B cell (primary cell): ENCODE results near the gene CSNK1G1. TPM values are rescaled to one million over a fixed set of nuclear protein-coding genes. Genes with fewer than 3 reads are reported as not detected.

Experiments
- ATAC-seq: fragments of 200-7000 bp; cut with Tn5 transposase; one replicate; pipeline ENCODE4 v1.10.0; 2021; ENCODE audit warnings: low read depth, mild to moderate bottlenecking, moderate number of reproducible peaks, moderate library complexity
- CTCF ChIA-PET: fragments of 350-600 bp; sonication (Branson Sonifier 250); formaldehyde crosslinking; loops from one replicate; lab custom pipeline; 2021; ENCODE audit warnings: antibody characterized with exemption, inconsistent platforms; lab: Charles Lee
- POLR2A ChIA-PET: fragments of 350-600 bp; sonication (Branson Sonifier 250); formaldehyde crosslinking; loops from one replicate; lab custom pipeline; 2021; ENCODE audit warnings: antibody characterized with exemption; lab: Charles Lee
- DNase-seq: peaks from one replicate; pipeline ENCODE4 v3.0.0; 2013
- H2AFZ ChIP-seq: 2 replicates; pipeline ENCODE4 v1.6.1; 2012; ENCODE audit warnings: mild to moderate bottlenecking, low read depth, low read length; ENCODE audit not compliant: insufficient read depth, poor library complexity, severe bottlenecking
- H3K27ac ChIP-seq, 2 donors: 1 replicate in 1 of 2; 2 replicates in 1 of 2; pipeline ENCODE4 v1.5.1; 2012 to 2013; ENCODE audit warnings: low read length in 2 of 2, mild to moderate bottlenecking in 2 of 2, moderate library complexity in 1 of 2
- H3K27me3 ChIP-seq, 4 experiments: fragments of 200-600 bp in 1 of 4; sonication (generic) in 1 of 4; replicated peaks in 1 of 4; 1 replicate in 2 of 4; 2 replicates in 2 of 4; pipeline versions ENCODE4 v1.6.1 to v1.7.0; 2013 to 2016; ENCODE audit warnings: low read length in 3 of 4, mild to moderate bottlenecking in 2 of 4, mixed read lengths in 1 of 4, moderate library complexity in 1 of 4; ENCODE audit not compliant: insufficient read depth in 4 of 4, control insufficient read depth in 3 of 4; ENCODE audit errors: control extremely low read depth in 1 of 4
- H3K36me3 ChIP-seq, 2 experiments: replicated peaks in 1 of 2; 1 replicate in 1 of 2; 2 replicates in 1 of 2; pipeline versions ENCODE4 v1.6.1 to v1.7.1; 2013; ENCODE audit warnings: low read length in 1 of 2; ENCODE audit not compliant: insufficient read depth in 2 of 2, control insufficient read depth in 1 of 2; ENCODE audit errors: control extremely low read depth in 1 of 2, extremely low read depth in 1 of 2
- H3K4me1 ChIP-seq, 2 donors: fragments of 200-600 bp in 1 of 2; sonication (generic) in 1 of 2; 1 replicate in 1 of 2; 2 replicates in 1 of 2; pipeline versions ENCODE4 v1.5.1 to v1.6.1; 2013 to 2017; ENCODE audit warnings: low read length in 2 of 2; ENCODE audit not compliant: control insufficient read depth in 2 of 2, insufficient read depth in 2 of 2
- H3K4me2 ChIP-seq: replicated peaks from 2 replicates; pipeline ENCODE3; 2012; ENCODE audit warnings: mild to moderate bottlenecking, low read depth, low read length; ENCODE audit not compliant: poor library complexity, severe bottlenecking
- H3K4me3 ChIP-seq, 5 experiments: fragments of 200-600 bp in 1 of 5; sonication (generic) in 1 of 5; 1 replicate in 3 of 5; 2 replicates in 2 of 5; pipeline versions ENCODE4 v1.5.1 to v1.7.0; 2011 to 2016; ENCODE audit warnings: low read length in 4 of 5, mild to moderate bottlenecking in 4 of 5, low read depth in 2 of 5, control low read depth in 1 of 5, moderate library complexity in 1 of 5; ENCODE audit not compliant: insufficient read depth in 1 of 5; ENCODE audit errors: control extremely low read depth in 1 of 5, extremely low read depth in 1 of 5
- H3K79me2 ChIP-seq: fragments of 200-600 bp; sonication (generic); one replicate; pipeline ENCODE4 v1.6.0; 2016; ENCODE audit warnings: low read length; ENCODE audit not compliant: control insufficient read depth, insufficient read depth
- H3K9ac ChIP-seq: fragments of 200-600 bp; sonication (generic); 2 replicates; pipeline ENCODE4 v1.6.1; 2017; ENCODE audit warnings: mild to moderate bottlenecking, low read length, moderate library complexity
- H3K9me3 ChIP-seq, 3 donors: one replicate each; pipeline versions ENCODE4 v1.6.1 to v1.7.1; 2013; ENCODE audit warnings: low read length in 2 of 3; ENCODE audit not compliant: control insufficient read depth in 2 of 3, insufficient read depth in 1 of 3; ENCODE audit errors: control extremely low read depth in 1 of 3
- H4K20me1 ChIP-seq: 2 replicates; pipeline ENCODE4 v1.6.0; 2012; ENCODE audit warnings: mild to moderate bottlenecking, low read length; ENCODE audit not compliant: insufficient read depth, control insufficient read depth, poor library complexity, severe bottlenecking
- H3K27ac Mint-ChIP-seq: one replicate; pipeline ENCODE4 v1.8.0; 2021; ENCODE audit warnings: mixed read lengths
- H3K27me3 Mint-ChIP-seq: one replicate; pipeline ENCODE4 v1.8.0; 2021; ENCODE audit warnings: mixed read lengths
- H3K4me1 Mint-ChIP-seq: one replicate; pipeline ENCODE4 v1.8.0; 2021; ENCODE audit warnings: mixed read lengths
- H3K4me3 Mint-ChIP-seq: one replicate; pipeline ENCODE4 v1.8.0; 2021; ENCODE audit warnings: mixed read lengths
- H3K9me3 Mint-ChIP-seq: one replicate; pipeline ENCODE4 v1.8.0; 2022; ENCODE audit warnings: mixed read lengths; ENCODE audit not compliant: insufficient read depth
- EZH2 ChIP-seq: IDR thresholded peaks from 2 replicates; pipeline ENCODE4 v1.6.1; 2012; ENCODE audit warnings: borderline replicate concordance, low read depth, mild to moderate bottlenecking, moderate library complexity, low read length; ENCODE audit not compliant: insufficient read depth, poor library complexity, severe bottlenecking
- WGBS: methylation state at CpG from one replicate; pipeline ENCODE4 v1.1.5; 2013; ENCODE audit warnings: missing lambda C conversion rate; ENCODE audit not compliant: insufficient coverage; 5-methylcytosine and 5-hydroxymethylcytosine counted together
- intact Hi-C: fragments of 100-400 bp; cut with micrococcal nuclease; formaldehyde crosslinking; loops from one replicate; pipeline ENCODE4 v1.10.0; 2022
- polyA plus RNA-seq: library from polyadenylated mRNA; depleted of rRNA; stranded (reverse); fragments of >200 nt; gene quantifications from 2 replicates; pipeline ENCODE4 v1.2.3, GENCODE V29; 2012
- total RNA-seq, 2 donors: library from RNA; stranded (reverse); fragments of 120-200 nt in 1 of 2; gene quantifications; 1 replicate in 1 of 2; 2 replicates in 1 of 2; pipeline versions ENCODE4 v1.2.3 to v1.2.4, GENCODE V29; 2013 to 2022
- TF ChIP-seq, protein P1 (sequence below): fragments of 200-600 bp; IDR thresholded peaks from one replicate; pipeline ENCODE4 v1.8.0; 2022; ENCODE audit warnings: antibody characterized with exemption, mild to moderate bottlenecking

The CSNK1G1 gene
- total and polyA plus RNA-seq, 2 donors (not counting 1 experiment from before 2014, with no cell fraction given), result 5.2 to 40.3 TPM

DNA sequence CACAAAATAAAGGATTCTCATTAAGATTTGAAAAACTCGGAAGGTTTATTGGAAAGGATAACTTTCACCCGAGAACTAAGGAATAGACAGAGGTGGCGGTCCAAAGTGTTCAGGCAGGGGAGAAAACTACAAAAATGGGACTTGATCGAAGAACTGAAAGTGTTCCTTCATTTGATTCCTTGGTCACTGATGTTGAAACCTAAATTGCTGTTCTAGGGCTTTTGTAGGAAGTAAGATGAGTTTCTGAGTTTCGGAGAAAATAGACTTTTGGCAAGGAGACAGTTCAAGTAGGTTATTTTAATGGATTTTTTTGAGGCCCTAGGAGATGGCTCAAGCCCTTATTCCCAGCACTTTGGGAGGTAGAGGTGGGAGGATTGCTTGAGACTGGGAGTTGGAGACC is 33.1 kb upstream of the CSNK1G1 start:
- ATAC-seq (no peak), DNase-seq (no peak)
- Histone ChIP-seq H4K20me1 (no peaks in the 10 kb centered on the region), H3K4me2 (peak overlapping the region; percentile 80), H3K9me3 (no peaks in the 10 kb centered on the region), H3K4me1 (peaks cover 10 to 18% of the 10 kb centered on the region in 2 donors), H3K9ac (no peak overlapping the region), H3K79me2 (peaks cover 21% of the 10 kb centered on the region), H3K27ac (no peak overlapping the region), H3K27me3 (no peaks in the 10 kb centered on the region), H3K36me3 (peaks cover 0 to 8% of the 10 kb centered on the region in 2 experiments), H3K4me3 (no peak overlapping the region), H2AFZ (no peak overlapping the region)
- 100% methylated on average over 5 of the region's 5 CpGs for WGBS
- intact Hi-C loops, result loop anchor here (5.0 to 10.0 kb wide), 2 partner anchors 73 to 1264 kb away; partner anchors contain the start of genes LACTB and ZNF609
- H3K27me3 Mint-ChIP-seq, result no peaks in the 10 kb centered on the region
- H3K9me3 Mint-ChIP-seq, result no peaks in the 10 kb centered on the region
- ChIA-PET POLR2A (no interaction called here), CTCF (interaction anchor here (1.8 kb wide), 1 partner anchor 70 kb away, joined by 6 read pairs; the partner anchor contains the start of gene ZNF609)
- H3K27ac Mint-ChIP-seq, result peak overlapping the region; percentile 27
- H3K4me3 Mint-ChIP-seq, result peak overlapping the region; percentile 75
- peaks cover 15% of the 10 kb centered on the region for H3K4me1 Mint-ChIP-seq
- TF ChIP-seq EZH2, result no peak
- TF ChIP-seq, protein P1, sequence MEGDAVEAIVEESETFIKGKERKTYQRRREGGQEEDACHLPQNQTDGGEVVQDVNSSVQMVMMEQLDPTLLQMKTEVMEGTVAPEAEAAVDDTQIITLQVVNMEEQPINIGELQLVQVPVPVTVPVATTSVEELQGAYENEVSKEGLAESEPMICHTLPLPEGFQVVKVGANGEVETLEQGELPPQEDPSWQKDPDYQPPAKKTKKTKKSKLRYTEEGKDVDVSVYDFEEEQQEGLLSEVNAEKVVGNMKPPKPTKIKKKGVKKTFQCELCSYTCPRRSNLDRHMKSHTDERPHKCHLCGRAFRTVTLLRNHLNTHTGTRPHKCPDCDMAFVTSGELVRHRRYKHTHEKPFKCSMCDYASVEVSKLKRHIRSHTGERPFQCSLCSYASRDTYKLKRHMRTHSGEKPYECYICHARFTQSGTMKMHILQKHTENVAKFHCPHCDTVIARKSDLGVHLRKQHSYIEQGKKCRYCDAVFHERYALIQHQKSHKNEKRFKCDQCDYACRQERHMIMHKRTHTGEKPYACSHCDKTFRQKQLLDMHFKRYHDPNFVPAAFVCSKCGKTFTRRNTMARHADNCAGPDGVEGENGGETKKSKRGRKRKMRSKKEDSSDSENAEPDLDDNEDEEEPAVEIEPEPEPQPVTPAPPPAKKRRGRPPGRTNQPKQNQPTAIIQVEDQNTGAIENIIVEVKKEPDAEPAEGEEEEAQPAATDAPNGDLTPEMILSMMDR, result no peak

DNA sequence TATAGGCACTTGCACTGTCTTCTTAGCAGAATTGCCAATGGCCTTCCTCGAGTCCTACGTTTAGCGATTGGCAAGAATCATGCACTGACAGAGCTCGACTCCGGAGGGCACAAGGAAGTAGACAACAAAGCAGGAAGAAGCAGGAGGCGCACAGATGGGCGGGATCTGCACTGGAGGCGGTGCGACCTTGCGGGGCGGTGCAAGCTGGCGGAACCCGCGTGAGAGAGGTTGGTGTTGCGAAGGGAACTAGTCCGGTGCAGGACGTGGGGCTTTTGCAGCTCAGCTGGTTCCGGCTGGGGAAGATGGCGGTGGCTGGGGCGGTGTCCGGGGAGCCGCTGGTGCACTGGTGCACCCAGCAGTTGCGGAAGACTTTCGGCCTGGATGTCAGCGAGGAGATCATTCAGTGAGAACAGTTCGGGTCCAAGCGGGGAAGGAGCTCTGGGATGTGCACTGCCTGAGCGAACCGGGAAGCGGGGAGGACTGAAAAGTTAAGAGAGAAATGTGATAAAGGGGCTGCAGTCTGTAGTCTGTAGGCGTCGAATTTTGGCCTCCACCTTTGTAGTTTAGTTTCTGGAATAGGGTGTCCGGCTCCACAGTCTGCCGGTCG is 31.7 kb upstream of the CSNK1G1 start, which contains the start of gene TRIP4:
TSS of gene TRIP4 (plus strand) at position 275 of the 607 bp plus-strand sequence. CDS start at position 303, 28 bp downstream.
- H3K9ac ChIP-seq, result peak within 1 kb of the TSS; percentile 83

More for the DNA sequence above, 31.7 kb upstream of the CSNK1G1 start, which contains the start of gene TRIP4:
- H3K27me3 ChIP-seq, result no peaks in the 10 kb centered on the region
- peak within 1 kb of the TSS; percentile 80 for H3K4me2 ChIP-seq
- Mint-ChIP-seq H3K4me3 (peak within 1 kb of the TSS; percentile 97), H3K4me1 (peaks cover 15% of the 10 kb centered on the region), H3K27me3 (no peaks in the 10 kb centered on the region), H3K9me3 (no peaks in the 10 kb centered on the region), H3K27ac (peak within 1 kb of the TSS; percentile 95)
- ATAC-seq (peak; percentile 100), DNase-seq (peak; percentile 96)
- WGBS, result under 1% methylated on average over 35 of the region's 35 CpGs
- peak within 1 kb of the TSS; percentile 63 to 97 (median 82) for H3K4me3 ChIP-seq
- H4K20me1 ChIP-seq, result no peaks in the 10 kb centered on the region
- CTCF ChIA-PET, result interaction anchor here (0.5 to 1.8 kb wide), 8 partner anchors 19 to 1145 kb away, joined by 3 to 7 read pairs (median 5); partner anchors contain the start of genes CSNK1G1, PPIB and ZNF609
- POLR2A ChIA-PET, result interaction anchor here (0.5 to 1.4 kb wide), 11 partner anchors 8 to 1969 kb away, joined by 3 to 6 read pairs (median 3); partner anchors contain the start of genes PARP16, PPIB, TIPIN and ZNF609
- peak within 1 kb of the TSS; percentile 93 for H2AFZ ChIP-seq
- no peaks in the 10 kb centered on the region for H3K9me3 ChIP-seq
- TF ChIP-seq EZH2, result no peak
- TF ChIP-seq, protein P1, result no peak
- intact Hi-C loops, result loop anchor here (1.0 to 10.0 kb wide), 5 partner anchors 31 to 1263 kb away; partner anchors contain the start of genes CSNK1G1, LACTB, PPIB and SNX1
- H3K4me1 ChIP-seq, result peaks cover 10 to 18% of the 10 kb centered on the region in 2 donors
- peaks cover 21% of the 10 kb centered on the region for H3K79me2 ChIP-seq
- H3K36me3 ChIP-seq, result peaks cover 0 to under 1% of the 10 kb centered on the region in 2 experiments
- peak within 1 kb of the TSS; percentile 58 to 70 for H3K27ac ChIP-seq
